T-helper 17 cell (primary cell): ENCODE measurements around the gene PHACTR1. TPM values are rescaled to one million over a fixed set of nuclear protein-coding genes. Genes with fewer than 3 reads are reported as not detected.

Experiments used
- ATAC-seq: fragments of 150-1000 bp; cut with Tn5 transposase; 2 replicates; pipeline ENCODE4 v1.10.0; 2021; ENCODE audit warnings: mild to moderate bottlenecking, moderate library complexity
- DNase-seq, 3 donors: peaks; one replicate each; pipeline versions ENCODE4 v3.0.0 to v3.0.0-alpha.2; 2020 to 2021
- H3K9me3 ChIP-seq: one replicate; pipeline ENCODE4 v1.7.0; 2013; ENCODE audit warnings: low read length, mild to moderate bottlenecking; ENCODE audit not compliant: control insufficient read depth, poor library complexity, severe bottlenecking
- H3K27ac Mint-ChIP-seq: one replicate; pipeline ENCODE4 v1.8.0; 2022; ENCODE audit warnings: mild to moderate bottlenecking, moderate library complexity, mixed read lengths
- H3K27me3 Mint-ChIP-seq: one replicate; pipeline ENCODE4 v1.8.0; 2022; ENCODE audit warnings: mixed read lengths
- H3K36me3 Mint-ChIP-seq: one replicate; pipeline ENCODE4 v1.8.0; 2022; ENCODE audit warnings: low read depth, mixed read lengths
- H3K4me1 Mint-ChIP-seq: one replicate; pipeline ENCODE4 v1.8.0; 2022; ENCODE audit warnings: mild to moderate bottlenecking, mixed read lengths
- H3K4me3 Mint-ChIP-seq: one replicate; pipeline ENCODE4 v1.8.0; 2022; ENCODE audit warnings: mild to moderate bottlenecking, moderate library complexity, mixed read lengths
- total RNA-seq, 4 donors: library from RNA in 2 of 4; stranded (reverse) in 2 of 4; gene quantifications; one replicate each; pipeline ENCODE4 v1.2.3 and lab custom pipeline; 2022 to 2026

PHACTR1 gene
- total RNA-seq, 2 donors from 2014 or later, result 2.8 to 11.1 TPM

DNA sequence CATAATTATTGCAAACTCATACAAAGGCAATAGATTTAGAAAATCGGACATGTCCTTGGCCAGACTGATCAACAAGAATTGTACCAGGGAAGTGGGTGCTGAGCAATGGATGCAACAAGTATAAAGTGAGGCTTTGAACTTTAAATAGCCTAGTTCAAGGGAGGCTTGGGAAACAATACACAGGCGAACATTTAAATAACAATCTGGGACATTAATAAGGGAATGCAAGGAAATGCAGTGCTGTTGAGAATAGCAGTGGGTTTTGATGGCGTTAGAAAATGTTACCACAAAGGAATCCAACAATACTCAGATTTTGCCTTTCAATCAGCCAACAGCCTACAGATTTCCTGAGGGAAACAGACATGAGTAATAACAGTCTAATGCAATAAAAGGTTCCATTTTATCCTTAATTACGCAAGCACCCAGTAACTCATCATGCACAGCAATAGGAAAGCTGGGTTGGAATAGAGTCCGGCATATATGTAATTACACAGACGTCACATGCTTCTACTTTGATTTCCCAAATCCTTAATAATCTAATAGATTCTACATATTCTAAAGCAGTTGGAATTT is 134.6 kb downstream of the PHACTR1 start:
- H3K9me3 ChIP-seq, result no peaks in the 10 kb centered on the region
- ATAC-seq (no peak), DNase-seq (no peak)
- H3K4me3 Mint-ChIP-seq, result no peak overlapping the region
- no peak overlapping the region for H3K27ac Mint-ChIP-seq
- no peaks in the 10 kb centered on the region for H3K4me1 Mint-ChIP-seq
- H3K36me3 Mint-ChIP-seq, result no peaks in the 10 kb centered on the region
- peaks cover 34% of the 10 kb centered on the region for H3K27me3 Mint-ChIP-seq

DNA sequence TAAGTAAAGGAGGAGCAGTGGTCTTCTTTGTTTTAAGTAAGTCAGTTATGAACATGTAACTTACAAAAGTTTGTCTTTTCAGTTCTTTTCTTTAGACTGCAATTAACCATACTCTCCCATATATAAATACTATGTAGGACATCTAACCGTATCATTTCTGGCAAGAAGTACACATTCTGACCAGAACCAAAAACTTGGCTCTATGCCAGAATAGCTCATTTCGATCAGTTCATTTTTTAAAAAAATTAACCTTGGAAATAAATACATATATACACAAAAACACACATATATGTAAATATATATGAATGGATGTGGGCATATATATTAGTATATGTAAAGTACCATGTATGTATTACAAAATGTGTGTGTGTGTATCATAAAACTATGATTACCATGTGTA is 145.0 kb downstream of the PHACTR1 start:
- peaks cover 20% of the 10 kb centered on the region for H3K27me3 Mint-ChIP-seq

DNA sequence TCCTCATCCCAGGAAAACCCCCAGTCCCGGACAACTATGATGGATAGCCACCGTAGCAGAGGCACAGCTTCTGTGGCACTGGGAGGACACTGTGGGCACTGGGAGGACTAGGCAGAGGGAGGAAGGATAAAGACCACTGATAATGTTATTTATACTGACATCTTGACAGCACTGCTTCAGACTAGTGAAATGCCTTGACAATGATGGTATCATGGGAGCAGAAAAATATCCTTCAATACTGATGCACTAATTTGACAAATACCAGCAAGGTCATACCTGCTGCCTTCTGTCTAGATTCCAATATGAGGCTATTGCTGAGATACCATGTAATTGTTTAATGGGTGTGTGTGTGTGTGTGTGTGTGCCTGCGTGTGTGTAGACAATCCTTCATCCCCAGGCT is 148.6 kb downstream of the PHACTR1 start:
- H3K27ac Mint-ChIP-seq, result no peak overlapping the region

More for the DNA sequence above, 145.0 kb downstream of the PHACTR1 start:
- DNase-seq (no peak), ATAC-seq (no peak)
- H3K36me3 Mint-ChIP-seq, result no peaks in the 10 kb centered on the region
- H3K4me1 Mint-ChIP-seq, result no peaks in the 10 kb centered on the region
- no peaks in the 10 kb centered on the region for H3K9me3 ChIP-seq
- no peak overlapping the region for H3K27ac Mint-ChIP-seq
- no peak overlapping the region for H3K4me3 Mint-ChIP-seq

DNA sequence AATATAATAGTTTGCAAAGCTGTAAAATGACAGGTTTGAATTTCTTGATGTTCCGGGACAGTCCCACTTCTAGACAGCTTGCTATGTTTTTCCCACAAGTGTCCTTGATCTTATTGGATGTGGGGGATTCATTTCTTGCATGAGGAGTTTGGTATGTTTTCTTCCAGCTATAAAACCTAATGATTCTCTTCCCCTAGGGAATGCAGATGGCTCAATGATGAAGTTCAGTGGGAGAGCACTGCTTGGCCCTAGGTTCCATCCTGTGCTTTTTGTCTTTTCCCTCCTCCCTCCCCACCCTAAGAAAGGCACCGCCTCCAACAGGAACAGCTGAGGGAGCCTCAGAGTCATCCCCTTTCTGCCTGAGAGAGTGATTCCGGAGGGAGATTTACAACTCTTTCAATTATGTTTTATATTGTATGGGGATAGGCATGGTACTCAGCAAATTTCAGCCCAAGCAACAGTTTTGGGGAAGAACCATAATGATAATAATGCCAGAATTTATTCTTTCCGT is 149.2 kb downstream of the PHACTR1 start:
- H3K27ac Mint-ChIP-seq, result no peak overlapping the region
- peaks cover 28% of the 10 kb centered on the region for H3K27me3 Mint-ChIP-seq
- H3K36me3 Mint-ChIP-seq, result no peaks in the 10 kb centered on the region
- H3K4me3 Mint-ChIP-seq, result no peak overlapping the region
- H3K4me1 Mint-ChIP-seq, result no peaks in the 10 kb centered on the region
- no peak for ATAC-seq
- H3K9me3 ChIP-seq, result no peaks in the 10 kb centered on the region
- no peak for DNase-seq

More for the DNA sequence above, 148.6 kb downstream of the PHACTR1 start:
- no peaks in the 10 kb centered on the region for H3K9me3 ChIP-seq
- no peaks in the 10 kb centered on the region for H3K4me1 Mint-ChIP-seq
- peaks cover 28% of the 10 kb centered on the region for H3K27me3 Mint-ChIP-seq
- DNase-seq (no peak), ATAC-seq (no peak)
- no peak overlapping the region for H3K4me3 Mint-ChIP-seq
- H3K36me3 Mint-ChIP-seq, result no peaks in the 10 kb centered on the region

DNA sequence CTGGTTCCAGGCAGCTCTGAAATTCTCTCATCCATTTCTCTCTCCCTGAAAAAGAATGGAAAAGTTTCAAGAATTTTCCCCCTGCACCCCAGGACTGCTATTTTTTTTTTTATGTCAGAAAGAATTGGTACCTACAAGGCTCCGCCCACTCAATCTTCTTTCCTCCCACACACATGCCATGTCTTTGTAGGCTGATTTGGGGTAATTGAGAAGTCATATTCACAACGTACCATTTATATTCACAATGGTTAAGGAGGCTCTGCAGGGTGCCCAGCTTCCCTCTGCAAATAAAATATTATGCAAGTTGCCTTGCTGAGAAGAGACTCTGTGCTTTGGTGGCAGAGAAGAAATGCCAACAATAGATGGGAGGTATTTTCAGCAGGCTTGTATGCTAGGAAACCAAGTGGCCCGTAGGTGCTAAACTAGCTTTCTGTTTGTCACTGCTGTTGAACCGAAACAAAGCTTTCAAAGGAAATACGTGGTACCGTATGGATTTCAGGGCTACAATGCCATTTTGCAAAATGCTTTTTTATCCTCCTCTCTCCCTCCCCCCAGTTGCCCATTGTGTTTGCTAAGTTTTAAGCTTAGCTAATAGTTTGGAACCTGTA is 150.0 kb downstream of the PHACTR1 start:
- H3K9me3 ChIP-seq, result no peaks in the 10 kb centered on the region
- peaks cover 28% of the 10 kb centered on the region for H3K27me3 Mint-ChIP-seq
- H3K36me3 Mint-ChIP-seq, result no peaks in the 10 kb centered on the region
- no peak overlapping the region for H3K4me3 Mint-ChIP-seq
- no peak overlapping the region for H3K27ac Mint-ChIP-seq
- DNase-seq (no peak), ATAC-seq (no peak)
- no peaks in the 10 kb centered on the region for H3K4me1 Mint-ChIP-seq

DNA sequence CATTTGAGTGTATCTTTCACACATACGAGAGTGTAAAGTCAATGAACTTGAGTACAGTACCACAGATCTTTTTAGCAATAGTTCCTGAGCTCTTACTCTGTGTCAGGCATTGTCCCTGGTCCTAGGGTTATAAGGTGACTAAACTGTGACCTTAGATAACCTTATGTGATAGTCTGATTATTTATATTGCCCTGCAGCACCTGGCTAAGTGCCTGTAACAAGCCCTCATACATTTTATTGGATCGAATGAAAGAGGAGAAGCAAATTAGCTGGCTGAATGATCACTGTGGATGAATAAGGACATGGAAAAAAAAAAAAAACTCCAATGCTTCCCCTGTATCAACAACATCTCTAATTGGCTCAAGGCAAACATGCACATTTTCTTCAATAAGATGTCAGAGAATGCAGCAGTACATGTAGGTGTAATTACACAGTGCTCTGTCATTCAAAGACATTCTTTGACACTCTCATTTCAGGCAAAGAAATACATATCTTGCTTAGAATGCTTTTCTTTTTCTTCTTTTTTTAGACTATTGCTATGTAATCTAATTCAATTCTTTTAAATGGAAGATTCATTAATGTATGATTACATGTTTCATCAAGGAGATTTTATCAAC is 153.4 kb downstream of the PHACTR1 start:
- Mint-ChIP-seq H3K27ac (no peak overlapping the region), H3K27me3 (peaks cover 16% of the 10 kb centered on the region), H3K4me1 (no peaks in the 10 kb centered on the region), H3K36me3 (no peaks in the 10 kb centered on the region), H3K4me3 (no peak overlapping the region)
- no peaks in the 10 kb centered on the region for H3K9me3 ChIP-seq
- DNase-seq, result no peak
- ATAC-seq, result no peak

DNA sequence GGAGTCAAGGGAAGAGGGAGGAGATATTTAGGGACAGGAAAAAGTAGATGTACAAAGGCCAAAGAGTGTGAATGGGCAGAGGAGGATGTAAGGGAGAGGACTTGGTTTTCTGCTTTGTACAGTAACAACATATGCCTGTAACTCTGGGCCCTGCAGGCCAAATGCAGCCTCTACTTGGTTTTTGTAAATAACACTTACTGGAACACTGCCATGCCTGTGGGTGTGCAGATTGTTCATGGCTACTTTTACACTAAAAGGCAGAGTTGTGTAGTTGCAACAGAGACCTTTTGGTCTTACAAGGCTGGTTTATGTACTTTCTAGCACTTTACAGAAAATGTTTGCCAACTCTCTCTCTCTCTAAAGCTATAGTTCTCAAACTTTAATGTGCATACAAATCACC is 157.1 kb downstream of the PHACTR1 start:
- ATAC-seq, result no peak
- H3K27ac Mint-ChIP-seq, result no peak overlapping the region
- H3K27me3 Mint-ChIP-seq, result peaks cover 20% of the 10 kb centered on the region
- H3K9me3 ChIP-seq, result no peaks in the 10 kb centered on the region
- no peak for DNase-seq
- no peaks in the 10 kb centered on the region for H3K36me3 Mint-ChIP-seq
- no peak overlapping the region for H3K4me3 Mint-ChIP-seq
- no peaks in the 10 kb centered on the region for H3K4me1 Mint-ChIP-seq

DNA sequence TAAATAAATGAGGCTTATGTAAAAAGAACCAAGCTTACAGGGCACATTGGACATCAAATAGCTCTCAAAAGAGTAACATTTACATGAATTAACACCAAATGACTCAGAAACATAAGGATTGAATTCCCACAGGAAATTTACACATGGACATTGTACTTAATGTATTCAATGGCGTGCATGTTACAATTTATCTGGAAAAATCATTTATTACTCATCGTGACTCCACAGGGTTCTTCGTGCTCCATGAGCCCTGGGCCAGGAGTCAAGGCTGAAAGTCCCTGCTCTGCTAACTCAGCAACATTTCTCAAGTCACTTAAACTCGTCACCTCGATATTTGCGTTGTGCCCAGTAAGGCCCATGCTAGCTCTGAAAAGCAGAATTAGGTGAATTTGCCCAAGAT is 158.5 kb downstream of the PHACTR1 start:
- no peak overlapping the region for H3K4me3 Mint-ChIP-seq
- H3K27ac Mint-ChIP-seq, result no peak overlapping the region
- H3K4me1 Mint-ChIP-seq, result no peaks in the 10 kb centered on the region
- no peak for ATAC-seq
- DNase-seq, result no peak
- H3K27me3 Mint-ChIP-seq, result peaks cover 20% of the 10 kb centered on the region
- no peaks in the 10 kb centered on the region for H3K36me3 Mint-ChIP-seq
- no peaks in the 10 kb centered on the region for H3K9me3 ChIP-seq

DNA sequence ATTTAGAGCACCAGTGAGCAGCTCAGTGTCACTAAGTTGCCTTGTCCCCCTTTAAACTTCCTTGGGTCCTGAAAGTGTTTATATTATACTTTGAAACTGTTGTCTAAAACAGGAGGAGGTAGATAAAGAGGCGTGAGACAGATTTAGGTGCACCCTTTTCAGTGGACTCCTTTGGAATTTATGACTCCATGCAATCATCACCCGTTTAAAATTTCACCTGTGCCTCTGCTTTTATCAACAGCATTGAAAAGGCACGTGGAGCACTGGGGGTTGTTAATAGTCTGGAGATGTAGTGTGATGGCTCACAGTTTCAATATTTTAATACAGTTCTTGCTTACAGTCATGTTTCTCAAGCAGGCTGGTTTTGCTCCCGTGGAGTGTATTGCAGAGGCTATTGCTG is 162.2 kb downstream of the PHACTR1 start:
- H3K27ac Mint-ChIP-seq, result no peak overlapping the region
- peaks cover 19% of the 10 kb centered on the region for H3K27me3 Mint-ChIP-seq
- H3K4me3 Mint-ChIP-seq, result no peak overlapping the region
- no peaks in the 10 kb centered on the region for H3K9me3 ChIP-seq
- ATAC-seq (no peak), DNase-seq (no peak)
- no peaks in the 10 kb centered on the region for H3K4me1 Mint-ChIP-seq
- peaks cover 2% of the 10 kb centered on the region for H3K36me3 Mint-ChIP-seq

DNA sequence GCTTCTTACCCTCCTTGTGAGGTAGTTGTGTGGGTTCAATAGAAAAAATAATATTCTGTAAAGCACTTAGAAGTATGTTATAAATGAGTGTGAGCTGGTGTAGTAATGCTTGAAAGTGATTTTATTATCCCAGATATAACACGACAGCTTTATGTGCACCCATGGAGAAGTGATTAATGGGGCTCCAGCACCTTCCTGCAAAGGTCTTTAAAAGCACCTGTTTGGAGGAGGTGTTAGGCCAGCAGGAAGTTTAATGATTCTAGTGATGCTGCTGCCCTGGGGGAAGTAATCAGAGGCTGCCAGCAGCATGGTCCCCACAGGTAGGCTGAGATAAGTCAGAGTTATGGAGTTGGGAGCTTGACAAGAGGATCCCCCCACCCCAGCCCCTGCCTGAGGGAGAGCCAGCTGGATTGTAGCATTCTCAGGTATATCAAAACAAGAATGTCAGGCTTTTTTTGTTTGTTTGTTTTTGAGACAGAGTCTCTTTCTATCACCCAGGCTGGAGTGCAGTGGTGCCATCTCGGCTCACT is 166.3 kb downstream of the PHACTR1 start:
- Mint-ChIP-seq H3K4me3 (no peak overlapping the region), H3K27ac (no peak overlapping the region), H3K27me3 (peaks cover 21% of the 10 kb centered on the region), H3K4me1 (no peaks in the 10 kb centered on the region), H3K36me3 (peaks cover 3% of the 10 kb centered on the region)
- no peak for DNase-seq
- ATAC-seq, result no peak
- H3K9me3 ChIP-seq, result no peaks in the 10 kb centered on the region

DNA sequence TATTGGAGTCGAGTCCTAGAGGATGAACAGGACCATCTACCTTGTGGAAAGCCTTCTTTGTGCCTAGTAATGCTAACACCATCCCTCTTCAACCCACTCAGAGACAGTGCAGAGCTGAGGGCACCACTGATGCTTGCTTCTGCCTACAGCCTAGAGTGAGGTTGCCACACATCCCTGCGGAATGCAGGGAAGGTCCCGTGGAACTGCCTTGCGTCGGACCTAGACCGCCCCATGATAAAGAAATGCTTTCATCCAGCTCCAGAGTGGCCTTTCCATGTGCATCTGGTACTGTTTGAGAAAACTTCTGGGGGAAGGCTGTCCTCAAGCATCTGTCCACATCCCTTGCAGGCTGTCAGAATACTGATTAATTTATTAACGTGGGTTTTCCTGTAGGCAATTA is 168.4 kb downstream of the PHACTR1 start:
- no peaks in the 10 kb centered on the region for H3K9me3 ChIP-seq
- ATAC-seq (no peak), DNase-seq (no peak)
- Mint-ChIP-seq H3K4me1 (no peaks in the 10 kb centered on the region), H3K27ac (no peak overlapping the region), H3K4me3 (no peak overlapping the region), H3K36me3 (peaks cover 5% of the 10 kb centered on the region), H3K27me3 (peaks cover 34% of the 10 kb centered on the region)

DNA sequence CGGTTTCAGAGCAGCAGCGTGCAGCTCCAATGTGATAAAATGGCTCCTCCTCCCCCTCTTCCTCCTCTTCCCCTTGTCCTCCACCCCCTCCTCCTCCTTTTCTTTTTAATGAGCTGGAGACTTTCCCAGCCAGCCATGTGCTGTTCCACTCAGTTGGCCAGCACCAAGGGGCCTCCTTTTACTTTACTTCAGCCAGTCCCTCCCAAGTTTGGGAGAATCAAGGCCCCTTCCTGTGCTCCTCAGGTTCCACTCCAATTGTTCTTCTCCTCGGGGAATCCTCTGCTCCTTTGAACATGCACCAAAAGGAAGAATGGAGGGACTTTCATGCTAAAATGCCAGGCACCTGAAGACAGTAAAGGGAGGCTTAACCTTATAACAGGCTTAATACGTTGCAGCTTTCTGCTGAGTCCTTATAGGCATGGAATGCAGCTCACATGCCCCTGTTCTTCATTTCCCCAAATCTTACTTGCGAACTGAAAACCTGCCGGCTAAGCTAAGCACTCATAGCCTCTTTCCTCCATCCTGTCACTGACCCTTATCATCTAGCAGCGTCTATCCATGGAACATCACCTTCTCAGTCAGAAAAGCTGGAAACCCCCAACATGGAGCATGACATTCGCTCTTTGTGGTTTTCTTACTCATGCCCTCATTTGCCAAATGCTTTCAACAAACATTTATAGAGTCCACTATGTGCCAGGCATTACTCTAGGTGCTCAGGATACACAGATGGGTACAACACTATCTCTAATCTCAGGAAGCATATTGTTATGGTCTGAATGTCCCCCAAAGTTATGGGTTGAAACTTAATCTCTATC is 170.6 kb downstream of the PHACTR1 start:
- H3K36me3 Mint-ChIP-seq, result peaks cover 5% of the 10 kb centered on the region
- no peak overlapping the region for H3K4me3 Mint-ChIP-seq
- H3K9me3 ChIP-seq, result no peaks in the 10 kb centered on the region
- H3K27ac Mint-ChIP-seq, result no peak overlapping the region
- no peaks in the 10 kb centered on the region for H3K4me1 Mint-ChIP-seq
- no peak for ATAC-seq
- DNase-seq, result no peak
- peaks cover 34% of the 10 kb centered on the region for H3K27me3 Mint-ChIP-seq

DNA sequence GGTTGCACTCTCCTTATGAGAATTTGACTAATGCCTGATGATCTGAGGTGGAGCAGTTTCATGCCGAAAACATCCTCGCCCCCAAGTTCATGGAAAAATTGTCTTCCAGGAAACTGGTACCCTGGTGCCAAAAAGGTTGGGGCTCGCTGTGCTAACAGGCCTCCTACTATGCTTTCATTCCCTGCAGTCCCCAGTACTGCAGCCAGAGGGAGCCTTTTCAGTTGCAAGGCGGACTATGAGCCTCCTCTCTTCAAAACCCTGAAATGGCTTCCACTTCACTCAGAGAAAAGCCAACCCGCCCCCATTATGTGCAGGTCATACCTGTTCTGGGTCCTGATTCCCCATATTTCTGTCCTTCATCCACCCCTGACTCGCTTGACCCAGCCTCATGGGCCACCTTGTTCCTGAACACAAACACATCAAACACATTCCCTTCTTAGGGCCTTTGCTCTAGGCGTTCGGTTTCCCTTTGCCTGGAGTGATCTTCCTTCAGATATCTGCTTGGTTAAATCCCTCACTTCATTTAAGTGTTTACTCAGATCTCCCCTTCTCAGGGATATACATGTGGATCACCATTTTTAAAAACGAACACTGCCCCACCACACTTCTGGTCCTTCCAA is 173.7 kb downstream of the PHACTR1 start:
- H3K4me3 Mint-ChIP-seq, result no peak overlapping the region

More for the DNA sequence above, 173.7 kb downstream of the PHACTR1 start:
- no peak for ATAC-seq
- Mint-ChIP-seq H3K36me3 (peaks cover 2% of the 10 kb centered on the region), H3K4me1 (no peaks in the 10 kb centered on the region), H3K27me3 (peaks cover 30% of the 10 kb centered on the region), H3K27ac (no peak overlapping the region)
- DNase-seq, result no peak
- H3K9me3 ChIP-seq, result no peaks in the 10 kb centered on the region
